Thyroid gland (tissue), 4 donors: ENCODE results near the gene DHX34. TPM values are rescaled to one million over a fixed set of nuclear protein-coding genes. Genes with fewer than 3 reads are reported as not detected.
"Not testable (repeated sequence)": the region's sequence is repeated elsewhere in the genome, so short reads cannot be mapped to it uniquely, and the experiment has no call there.

Source experiments
- DNase-seq, 2 donors: peaks; one replicate each; pipeline ENCODE4 v3.0.0-alpha.2; 2019
- H3K27ac ChIP-seq, 3 donors: fragments of 200-600 bp; sonication (generic); 1 replicate in 2 of 3; 2 replicates in 1 of 3; pipeline ENCODE4 v1.5.1; 2016 to 2019; ENCODE audit warnings: mild to moderate bottlenecking in 1 of 3, moderate library complexity in 1 of 3
- H3K27me3 ChIP-seq: fragments of 200-600 bp; sonication (generic); one replicate; pipeline ENCODE4 v1.5.1; 2019
- H3K36me3 ChIP-seq, 2 donors: fragments of 200-600 bp; sonication (generic); one replicate each; pipeline ENCODE4 v1.5.1; 2016 to 2019
- H3K4me1 ChIP-seq, 2 donors: fragments of 200-600 bp; sonication (generic); one replicate each; pipeline ENCODE4 v1.5.1; 2017 to 2019
- H3K4me3 ChIP-seq, 3 donors: fragments of 200-600 bp; sonication (generic); replicated peaks in 1 of 3; 1 replicate in 2 of 3; 2 replicates in 1 of 3; pipeline ENCODE4 v1.5.1; 2016; ENCODE audit warnings: mild to moderate bottlenecking in 1 of 3
- H3K9me3 ChIP-seq: fragments of 200-600 bp; sonication (generic); one replicate; pipeline ENCODE4 v1.5.1; 2017
- POLR2A ChIP-seq, 2 donors: fragments of 450-650 bp; IDR thresholded peaks; one replicate each; pipeline ENCODE4 v1.6.1; 2017; ENCODE audit warnings: antibody characterized with exemption in 2 of 2, mild to moderate bottlenecking in 2 of 2, moderate library complexity in 1 of 2
- WGBS, 2 donors: methylation state at CpG; one replicate each; pipeline ENCODE4 v1.1.5; 2017; 5-methylcytosine and 5-hydroxymethylcytosine counted together
- intact Hi-C: fragments of 100-400 bp; cut with DNase I; formaldehyde crosslinking; loops from one replicate; pipeline ENCODE4 v1.15.1; 2023
- total RNA-seq, 4 donors: library from RNA; depleted of rRNA; stranded (reverse); fragments of >200 nt; gene quantifications; one replicate each; pipeline ENCODE4 v1.2.3, GENCODE V29; 2016
- TF ChIP-seq, protein P1 (sequence below), 6 experiments: fragments of 200-600 bp in 3 of 6; fragments of 450-650 bp in 3 of 6; sonication (generic) in 3 of 6; IDR thresholded peaks; one replicate each; pipeline ENCODE4 v1.5.1; 2016 to 2019; ENCODE audit warnings: antibody characterized with exemption in 6 of 6, mild to moderate bottlenecking in 2 of 6, inconsistent platforms in 1 of 6, moderate library complexity in 1 of 6

DHX34 gene
- total RNA-seq, 4 donors from 2014 or later: 15.2 to 20.1 (median 17.3) TPM

DNA sequence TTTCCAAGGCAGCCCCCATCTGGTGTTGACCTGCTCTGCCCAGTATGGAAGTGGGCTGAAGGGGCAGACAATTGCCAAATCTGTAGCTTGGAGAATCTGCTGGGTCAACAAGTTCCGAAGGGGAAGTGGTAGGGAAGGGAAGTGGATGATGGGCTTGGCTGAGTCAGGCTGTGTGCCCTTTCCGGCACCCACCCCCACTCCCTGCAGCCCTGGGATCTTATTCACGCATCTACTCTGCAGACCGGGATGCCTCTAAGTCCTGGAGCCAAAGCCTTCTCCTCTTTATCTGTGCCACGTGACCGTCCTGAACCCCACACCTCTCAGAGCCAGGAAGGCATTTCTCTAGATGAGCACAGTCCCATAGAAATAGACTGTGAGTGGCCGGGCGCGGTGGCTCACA lies 24.6 kb upstream of the DHX34 start:
- H3K9me3 ChIP-seq: no peaks in the 10 kb centered on the region
- peak in 1 of 2 donors; percentile 8 for DNase-seq
- H3K4me3 ChIP-seq: no peak overlapping the region
- no peak overlapping the region for H3K27ac ChIP-seq
- no peaks in the 10 kb centered on the region for H3K27me3 ChIP-seq
- WGBS, 2 donors: 66 to 72% methylated on average over 8 to 9 of the region's 9 CpGs
- TF ChIP-seq POLR2A (IDR thresholded peaks at IDR 0.05): no peak
- TF ChIP-seq, protein P1, sequence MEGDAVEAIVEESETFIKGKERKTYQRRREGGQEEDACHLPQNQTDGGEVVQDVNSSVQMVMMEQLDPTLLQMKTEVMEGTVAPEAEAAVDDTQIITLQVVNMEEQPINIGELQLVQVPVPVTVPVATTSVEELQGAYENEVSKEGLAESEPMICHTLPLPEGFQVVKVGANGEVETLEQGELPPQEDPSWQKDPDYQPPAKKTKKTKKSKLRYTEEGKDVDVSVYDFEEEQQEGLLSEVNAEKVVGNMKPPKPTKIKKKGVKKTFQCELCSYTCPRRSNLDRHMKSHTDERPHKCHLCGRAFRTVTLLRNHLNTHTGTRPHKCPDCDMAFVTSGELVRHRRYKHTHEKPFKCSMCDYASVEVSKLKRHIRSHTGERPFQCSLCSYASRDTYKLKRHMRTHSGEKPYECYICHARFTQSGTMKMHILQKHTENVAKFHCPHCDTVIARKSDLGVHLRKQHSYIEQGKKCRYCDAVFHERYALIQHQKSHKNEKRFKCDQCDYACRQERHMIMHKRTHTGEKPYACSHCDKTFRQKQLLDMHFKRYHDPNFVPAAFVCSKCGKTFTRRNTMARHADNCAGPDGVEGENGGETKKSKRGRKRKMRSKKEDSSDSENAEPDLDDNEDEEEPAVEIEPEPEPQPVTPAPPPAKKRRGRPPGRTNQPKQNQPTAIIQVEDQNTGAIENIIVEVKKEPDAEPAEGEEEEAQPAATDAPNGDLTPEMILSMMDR (IDR thresholded peaks at IDR 0.05): no peak
- H3K36me3 ChIP-seq: no peaks in the 10 kb centered on the region
- intact Hi-C loops: no loop called here
- H3K4me1 ChIP-seq: no peaks in the 10 kb centered on the region

DNA sequence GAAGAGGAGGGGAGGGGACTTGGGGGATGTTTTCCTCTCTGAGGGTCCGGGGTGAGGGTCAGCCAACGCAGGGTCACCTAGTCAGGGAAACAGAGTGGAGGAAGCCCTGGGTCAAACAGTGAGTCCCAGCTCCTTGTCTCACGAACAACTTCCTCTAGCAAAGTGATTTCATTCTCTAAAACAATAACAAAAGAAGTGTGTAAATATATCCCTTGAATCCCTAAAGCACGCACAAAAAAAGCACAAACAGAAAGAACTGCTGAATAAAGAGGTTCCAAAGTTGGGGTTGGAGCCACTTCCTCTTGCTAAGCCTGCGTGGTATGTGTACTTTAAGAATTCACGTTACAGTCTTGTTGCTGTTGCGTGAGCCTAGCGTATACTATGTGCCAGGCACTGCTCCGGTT lies 18.6 kb upstream of the DHX34 start:
- no peaks in the 10 kb centered on the region for H3K9me3 ChIP-seq
- H3K4me1 ChIP-seq: peaks cover 0 to 5% of the 10 kb centered on the region in 2 donors
- TF ChIP-seq, protein P1 (IDR thresholded peaks at IDR 0.05): no peak
- TF ChIP-seq POLR2A (IDR thresholded peaks at IDR 0.05): no peak
- H3K4me3 ChIP-seq: no peak overlapping the region
- DNase-seq: no peak
- peak overlapping the region in 2 of 3 donors; percentile 45 to 73 for H3K27ac ChIP-seq
- 13 to 19% methylated on average over 9 of the region's 9 CpGs for whole genome bisulfite sequencing, 2 donors
- H3K27me3 ChIP-seq: no peaks in the 10 kb centered on the region
- H3K36me3 ChIP-seq: no peaks in the 10 kb centered on the region
- intact Hi-C loops: no loop called here

DNA sequence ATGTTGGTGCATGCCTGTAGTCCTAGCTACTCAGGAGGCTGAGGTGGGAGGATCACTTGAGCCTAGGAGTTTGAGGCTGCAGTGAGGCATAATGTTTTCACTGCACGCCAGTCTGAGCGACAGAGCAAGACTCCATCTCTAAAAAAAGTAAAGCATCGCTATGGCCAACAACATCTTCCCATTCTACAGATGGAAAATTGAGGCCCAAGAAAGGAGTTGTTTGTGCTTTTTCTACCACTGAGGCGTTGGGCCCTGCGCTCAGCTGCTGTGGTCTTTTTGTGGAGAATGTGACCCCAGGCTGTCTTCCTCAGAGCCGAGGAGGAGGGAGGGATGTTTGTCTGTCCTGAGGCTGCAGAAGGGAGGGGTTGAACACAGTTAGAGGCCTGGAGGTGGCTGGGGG lies 17.6 kb upstream of the DHX34 start:
- TF ChIP-seq, protein P1 (IDR thresholded peaks at IDR 0.05): no peak
- TF ChIP-seq POLR2A (IDR thresholded peaks at IDR 0.05): no peak
- H3K27ac ChIP-seq: peak overlapping the region in 1 of 3 donors; percentile 73
- H3K36me3 ChIP-seq: no peaks in the 10 kb centered on the region
- H3K27me3 ChIP-seq: no peaks in the 10 kb centered on the region
- H3K4me3 ChIP-seq: no peak overlapping the region
- no peaks in the 10 kb centered on the region for H3K9me3 ChIP-seq
- peaks cover 0 to 7% of the 10 kb centered on the region in 2 donors for H3K4me1 ChIP-seq
- intact Hi-C loops: no loop called here
- no peak for DNase-seq
- WGBS, 2 donors: 84 to 94% methylated on average over 4 to 6 of the region's 6 CpGs

DNA sequence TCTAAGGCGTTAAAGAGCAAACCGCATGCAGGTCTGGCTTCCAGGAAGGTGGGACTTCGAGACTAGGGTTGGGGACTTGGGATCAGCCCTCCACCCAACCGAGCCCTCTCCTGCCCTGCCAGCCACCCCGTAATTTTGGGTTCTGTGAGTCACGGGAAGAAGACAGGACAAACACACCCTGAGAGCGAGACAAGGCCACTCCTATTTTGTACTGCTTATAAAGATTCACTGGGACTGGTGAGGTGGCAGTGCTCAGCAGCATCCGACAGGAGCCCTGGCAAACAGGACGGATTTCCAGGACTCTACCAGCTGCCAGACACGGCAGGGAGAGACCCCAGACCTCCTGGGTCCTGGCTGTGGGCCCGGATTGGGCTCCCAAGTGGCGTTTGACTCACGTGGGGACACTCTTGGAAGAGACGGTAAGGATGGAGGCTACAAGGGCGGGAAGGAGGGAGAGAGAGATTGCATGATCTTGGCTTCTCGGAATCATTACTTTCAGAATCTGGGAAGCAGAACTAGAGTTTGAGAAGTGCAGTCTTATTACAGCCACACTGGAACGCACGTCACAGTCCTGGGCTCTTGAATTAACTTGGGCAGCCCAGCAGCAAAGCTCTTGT lies 17.1 kb upstream of the DHX34 start, which contains the start of gene C5AR2:
TSS of gene C5AR2 (plus strand) at position 245 of the 617 bp plus-strand sequence. CDS start 8,625 bp downstream, outside the sequence.
- no peaks in the 10 kb centered on the region for H3K9me3 ChIP-seq
- no peaks in the 10 kb centered on the region for H3K27me3 ChIP-seq
- 25 to 38% methylated on average over 13 to 15 of the region's 18 CpGs for WGBS, 2 donors
- no peak within 1 kb of the TSS for H3K4me3 ChIP-seq
- no peaks in the 10 kb centered on the region for H3K36me3 ChIP-seq
- no peak for DNase-seq
- TF ChIP-seq, protein P1 (IDR thresholded peaks at IDR 0.05): no peak
- no peak for TF ChIP-seq POLR2A (IDR thresholded peaks at IDR 0.05)
- peaks cover 0 to 12% of the 10 kb centered on the region in 2 donors for H3K4me1 ChIP-seq
- intact Hi-C loops: no loop called here
- peak within 1 kb of the TSS in 1 of 3 donors; percentile 73 for H3K27ac ChIP-seq

DNA sequence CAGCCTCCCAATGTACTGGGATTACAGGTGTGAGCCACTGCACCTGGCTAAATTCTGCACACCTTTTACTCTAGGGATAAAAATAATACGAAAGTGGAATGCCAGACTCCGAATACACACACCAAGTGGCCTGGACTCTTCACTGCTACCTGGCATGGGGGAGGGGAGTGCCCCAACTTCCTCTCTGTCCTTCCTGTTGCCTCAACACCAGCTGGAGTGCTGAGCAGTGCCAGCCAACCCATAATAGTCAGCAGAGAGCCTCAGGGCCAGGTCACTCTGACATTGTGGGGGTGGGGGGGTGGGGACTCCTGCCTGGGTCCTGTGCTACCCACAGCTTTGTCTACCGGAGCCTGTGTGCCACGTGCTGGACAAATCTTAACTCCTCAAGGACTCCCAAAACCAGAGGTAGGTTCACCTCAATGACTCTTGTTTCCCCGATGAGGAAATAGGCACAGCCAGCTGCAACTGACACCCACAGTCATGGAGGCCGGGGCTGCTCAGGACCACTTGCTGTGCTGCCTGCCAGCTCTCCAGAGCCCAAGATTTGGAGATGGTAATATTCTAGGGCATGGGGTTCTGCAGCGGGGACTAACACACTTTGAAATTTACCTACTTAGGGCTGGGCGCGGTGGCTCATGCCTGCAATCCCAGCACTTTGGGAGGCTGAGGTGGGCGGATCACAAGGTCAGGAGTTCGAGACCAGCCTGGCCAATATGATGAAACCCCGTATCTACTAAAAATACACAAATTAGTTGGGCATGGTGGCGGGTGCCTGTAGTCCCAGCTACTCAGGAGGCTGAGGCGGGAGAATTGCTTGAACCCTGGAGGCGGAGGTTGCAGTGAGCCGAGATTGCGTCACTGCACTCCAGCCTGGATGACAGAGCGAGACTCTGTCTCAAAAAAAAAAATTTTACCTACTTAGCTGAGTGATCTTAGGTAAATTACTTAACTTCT lies 12.1 kb upstream of the DHX34 start:
- H3K4me1 ChIP-seq, H3K9me3 ChIP-seq, H3K4me3 ChIP-seq, H3K36me3 ChIP-seq, H3K27ac ChIP-seq, intact Hi-C loops, H3K27me3 ChIP-seq: not testable (repeated sequence)
- WGBS, 2 donors: 37 to 72% methylated on average over 7 to 18 of the region's 18 CpGs
- peak; percentile 37 to 50 for DNase-seq
